ENCODE data around the gene AGT.
"Not testable (repeated sequence)": the region's sequence is repeated elsewhere in the genome, so short reads cannot be mapped to it uniquely, and the experiment has no call there.

The AGT gene

GRCh38 chr1:230744382-230744781, 30.5 kb upstream of the AGT start:
- WGBS, 2 experiments = 83 to 90% methylated on average over 5 of the region's 5 CpGs

GRCh38 chr1:230743899-230744298, 30.0 kb upstream of the AGT start:
- H3K27me3 ChIP-seq (ENCODE audit: control insufficient read depth, insufficient read depth, low read length, poor library complexity, severe bottlenecking) = no peaks in the 10 kb centered on the region
- H3K36me3 ChIP-seq (ENCODE audit: control insufficient read depth, insufficient read depth, low read length) = no peaks in the 10 kb centered on the region
- H3K4me3 ChIP-seq (ENCODE audit: insufficient read depth, low read depth, low read length) = no peak overlapping the region
- no peaks in the 10 kb centered on the region for H3K9me3 ChIP-seq (ENCODE audit: control insufficient read depth, low read length)
- 90 to 95% methylated on average over 2 of the region's 2 CpGs for WGBS, 2 experiments
- peaks cover 16% of the 10 kb centered on the region for H3K4me1 ChIP-seq (ENCODE audit: control insufficient read depth, insufficient read depth, low read length)
- H3K27ac ChIP-seq (ENCODE audit: insufficient read depth, low read depth, low read length, poor library complexity, severe bottlenecking) = no peak overlapping the region

More at GRCh38 chr1:230744382-230744781, 30.5 kb upstream of the AGT start:
- H3K4me3 ChIP-seq (ENCODE audit: insufficient read depth, low read depth, low read length) = no peak overlapping the region
- peaks cover 21% of the 10 kb centered on the region for H3K4me1 ChIP-seq (ENCODE audit: control insufficient read depth, insufficient read depth, low read length)
- no peak overlapping the region for H3K27ac ChIP-seq (ENCODE audit: insufficient read depth, low read depth, low read length, poor library complexity, severe bottlenecking)
- no peaks in the 10 kb centered on the region for H3K9me3 ChIP-seq (ENCODE audit: control insufficient read depth, low read length)
- no peaks in the 10 kb centered on the region for H3K36me3 ChIP-seq (ENCODE audit: control insufficient read depth, insufficient read depth, low read length)
- H3K27me3 ChIP-seq (ENCODE audit: control insufficient read depth, insufficient read depth, low read length, poor library complexity, severe bottlenecking) = no peaks in the 10 kb centered on the region

GRCh38 chr1:230739564-230740290, 25.8 kb upstream of the AGT start:
- Histone ChIP-seq H3K36me3 (ENCODE audit: control insufficient read depth, insufficient read depth, low read length) (no peaks in the 10 kb centered on the region), H3K9me3 (ENCODE audit: control insufficient read depth, low read length) (no peaks in the 10 kb centered on the region), H3K4me1 (ENCODE audit: control insufficient read depth, insufficient read depth, low read length) (peaks cover 4% of the 10 kb centered on the region), H3K27ac (ENCODE audit: insufficient read depth, low read depth, low read length, poor library complexity, severe bottlenecking) (no peak overlapping the region), H3K27me3 (ENCODE audit: control insufficient read depth, insufficient read depth, low read length, poor library complexity, severe bottlenecking) (no peaks in the 10 kb centered on the region), H3K4me3 (ENCODE audit: insufficient read depth, low read depth, low read length) (no peak overlapping the region)
- WGBS, 2 experiments = 95 to 96% methylated on average over 12 of the region's 12 CpGs

- Histone ChIP-seq H3K36me3 (ENCODE audit: control insufficient read depth, insufficient read depth, low read length) (no peaks in the 10 kb centered on the region), H3K9me3 (ENCODE audit: control insufficient read depth, low read length) (no peaks in the 10 kb centered on the region), H3K4me1 (ENCODE audit: control insufficient read depth, insufficient read depth, low read length) (no peaks in the 10 kb centered on the region), H3K27ac (ENCODE audit: insufficient read depth, low read depth, low read length, poor library complexity, severe bottlenecking) (no peak overlapping the region), H3K27me3 (ENCODE audit: control insufficient read depth, insufficient read depth, low read length, poor library complexity, severe bottlenecking) (no peaks in the 10 kb centered on the region), H3K4me3 (ENCODE audit: insufficient read depth, low read depth, low read length) (no peak overlapping the region)
- WGBS, 2 experiments = 94 to 100% methylated on average over 2 to 3 of the region's 3 CpGs
These were observed 23.8 kb upstream of the AGT start for GRCh38 chr1:230737622-230738262.

- Histone ChIP-seq H3K27me3 (ENCODE audit: control insufficient read depth, insufficient read depth, low read length, poor library complexity, severe bottlenecking) (no peaks in the 10 kb centered on the region), H3K4me1 (ENCODE audit: control insufficient read depth, insufficient read depth, low read length) (no peaks in the 10 kb centered on the region), H3K36me3 (ENCODE audit: control insufficient read depth, insufficient read depth, low read length) (no peaks in the 10 kb centered on the region), H3K27ac (ENCODE audit: insufficient read depth, low read depth, low read length, poor library complexity, severe bottlenecking) (no peak overlapping the region), H3K9me3 (ENCODE audit: control insufficient read depth, low read length) (no peaks in the 10 kb centered on the region), H3K4me3 (ENCODE audit: insufficient read depth, low read depth, low read length) (no peak overlapping the region)
- WGBS, 2 experiments = 78 to 92% methylated on average over 2 of the region's 2 CpGs
These were observed 21.5 kb upstream of the AGT start for GRCh38 chr1:230735447-230735846.

DNA sequence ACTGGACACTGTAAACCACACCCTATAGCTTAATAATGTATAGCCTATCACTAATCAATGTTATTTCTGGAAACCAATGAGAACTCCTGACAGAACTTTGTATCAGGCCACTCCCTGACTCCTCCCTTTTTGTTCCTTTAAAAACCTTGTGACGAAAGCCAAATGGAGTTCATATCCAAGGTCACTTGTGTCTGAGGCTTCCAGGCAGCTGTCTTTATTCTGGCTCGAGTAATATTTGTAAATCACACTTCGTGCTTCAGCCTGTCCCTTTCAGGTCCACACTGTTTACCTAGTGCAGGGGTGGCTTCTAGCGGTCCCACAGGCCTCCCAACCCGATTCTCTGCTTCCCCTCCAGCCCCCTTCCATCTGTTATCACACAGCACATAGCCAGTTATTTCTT, 17.1 kb upstream of the AGT start:
- no peak overlapping the region for H3K4me3 ChIP-seq (ENCODE audit: insufficient read depth, low read depth, low read length)
- no peaks in the 10 kb centered on the region for H3K27me3 ChIP-seq (ENCODE audit: control insufficient read depth, insufficient read depth, low read length, poor library complexity, severe bottlenecking)
- H3K27ac ChIP-seq (ENCODE audit: insufficient read depth, low read depth, low read length, poor library complexity, severe bottlenecking) = no peak overlapping the region
- 88 to 94% methylated on average over 5 of the region's 5 CpGs for WGBS, 2 experiments
- no peaks in the 10 kb centered on the region for H3K36me3 ChIP-seq (ENCODE audit: control insufficient read depth, insufficient read depth, low read length)
- peaks cover 6% of the 10 kb centered on the region for H3K4me1 ChIP-seq (ENCODE audit: control insufficient read depth, insufficient read depth, low read length)
- H3K9me3 ChIP-seq (ENCODE audit: control insufficient read depth, low read length) = no peaks in the 10 kb centered on the region

- no peaks in the 10 kb centered on the region for H3K9me3 ChIP-seq (ENCODE audit: control insufficient read depth, low read length)
- WGBS, 2 experiments = 41 to 50% methylated on average over 4 to 6 of the region's 6 CpGs
These were observed 14.9 kb upstream of the AGT start for GRCh38 chr1:230728710-230729392.

DNA sequence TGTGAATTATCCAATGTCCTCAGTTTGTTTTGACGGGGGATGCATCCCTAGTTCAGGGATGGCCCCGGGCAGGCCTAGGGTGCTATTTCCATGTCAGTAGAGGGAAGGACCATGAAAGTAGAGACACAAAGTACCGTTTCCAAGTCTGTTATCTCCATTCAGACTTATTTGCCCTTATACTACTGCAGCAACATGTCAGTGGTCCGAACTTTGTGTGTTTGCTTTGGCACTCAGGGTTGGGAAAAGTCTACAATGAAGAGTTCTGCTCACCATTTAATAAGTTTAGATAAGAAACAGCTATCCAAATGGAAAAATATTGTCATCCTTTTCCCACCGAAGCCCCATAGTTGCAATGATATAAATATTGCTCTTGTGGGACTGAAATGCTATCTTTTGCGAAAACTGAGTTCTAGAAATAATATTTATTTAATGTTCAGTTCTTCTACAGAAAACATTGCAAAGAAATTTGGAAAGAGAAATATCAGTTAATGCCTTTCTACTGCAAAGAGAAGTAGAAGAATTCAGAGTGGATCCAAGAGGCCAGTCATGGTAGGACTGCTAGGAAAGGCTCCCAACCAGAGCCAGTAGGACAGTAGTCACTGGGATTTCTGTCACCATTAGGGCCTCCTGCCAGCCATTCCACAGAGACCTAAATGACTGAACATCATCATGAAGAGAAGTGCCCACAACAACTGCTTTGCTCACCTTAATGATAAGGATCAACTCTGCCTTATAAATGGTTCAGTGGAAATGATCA, 11.5 kb upstream of the AGT start:
- H3K9me3 ChIP-seq (ENCODE audit: control insufficient read depth, low read length) = no peaks in the 10 kb centered on the region
- H3K27ac ChIP-seq (ENCODE audit: insufficient read depth, low read depth, low read length, poor library complexity, severe bottlenecking) = no peak overlapping the region
- no peak overlapping the region for H3K4me3 ChIP-seq (ENCODE audit: insufficient read depth, low read depth, low read length)
- no peaks in the 10 kb centered on the region for H3K36me3 ChIP-seq (ENCODE audit: control insufficient read depth, insufficient read depth, low read length)
- peaks cover 6% of the 10 kb centered on the region for H3K4me1 ChIP-seq (ENCODE audit: control insufficient read depth, insufficient read depth, low read length)
- 93 to 96% methylated on average over 4 to 6 of the region's 6 CpGs for WGBS, 2 experiments
- no peaks in the 10 kb centered on the region for H3K27me3 ChIP-seq (ENCODE audit: control insufficient read depth, insufficient read depth, low read length, poor library complexity, severe bottlenecking)

More at GRCh38 chr1:230728710-230729392, 14.9 kb upstream of the AGT start:
- H3K36me3 ChIP-seq (ENCODE audit: control insufficient read depth, insufficient read depth, low read length) = no peaks in the 10 kb centered on the region
- no peaks in the 10 kb centered on the region for H3K27me3 ChIP-seq (ENCODE audit: control insufficient read depth, insufficient read depth, low read length, poor library complexity, severe bottlenecking)
- H3K27ac ChIP-seq (ENCODE audit: insufficient read depth, low read depth, low read length, poor library complexity, severe bottlenecking) = no peak overlapping the region
- peaks cover 6% of the 10 kb centered on the region for H3K4me1 ChIP-seq (ENCODE audit: control insufficient read depth, insufficient read depth, low read length)
- H3K4me3 ChIP-seq (ENCODE audit: insufficient read depth, low read depth, low read length) = no peak overlapping the region

DNA sequence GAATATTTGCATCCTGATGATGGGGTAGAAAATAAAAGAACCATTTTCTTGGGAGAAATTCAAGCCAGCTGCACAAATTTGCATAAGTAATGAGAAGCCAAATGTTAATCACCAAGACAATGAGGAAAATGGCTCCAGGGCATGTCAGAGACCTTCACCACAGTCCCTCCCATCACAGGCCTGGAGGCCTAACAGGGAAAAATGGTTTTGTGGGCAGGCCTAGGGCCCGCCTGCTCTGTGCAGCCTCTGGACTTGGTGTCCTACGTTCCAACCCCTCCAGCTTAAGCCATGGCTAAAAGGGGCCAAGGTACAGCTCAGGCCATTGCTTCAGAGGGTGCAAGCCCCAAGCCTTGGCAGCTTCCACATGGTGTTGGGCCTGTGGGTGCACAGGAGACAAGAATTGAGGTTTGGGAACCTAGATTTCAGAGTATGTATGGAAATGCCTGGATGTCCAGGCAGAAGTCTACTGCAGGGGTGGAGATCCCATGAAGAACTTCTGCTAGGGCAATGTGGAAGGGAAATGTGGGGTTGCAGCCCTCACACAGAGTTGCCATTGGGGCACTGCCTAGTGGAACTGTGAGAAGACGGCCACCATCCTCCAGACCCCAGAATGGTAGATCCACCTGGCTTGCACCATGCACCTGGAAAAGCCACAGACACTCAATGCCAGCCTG, 8.1 kb upstream of the AGT start:
- not testable (repeated sequence) for H3K4me3 ChIP-seq (ENCODE audit: insufficient read depth, low read depth, low read length); H3K9me3 ChIP-seq (ENCODE audit: control insufficient read depth, low read length); H3K27me3 ChIP-seq (ENCODE audit: control insufficient read depth, insufficient read depth, low read length, poor library complexity, severe bottlenecking); H3K27ac ChIP-seq (ENCODE audit: insufficient read depth, low read depth, low read length, poor library complexity, severe bottlenecking); H3K36me3 ChIP-seq (ENCODE audit: control insufficient read depth, insufficient read depth, low read length); H3K4me1 ChIP-seq (ENCODE audit: control insufficient read depth, insufficient read depth, low read length)
- WGBS, 2 experiments = 90 to 93% methylated on average over 3 of the region's 3 CpGs

Measured in ectodermal cell (in vitro differentiated cells).